Skin of body (tissue), 2 donors: ENCODE measurements around the gene REPS1. TPM values are rescaled to one million over a fixed set of nuclear protein-coding genes. Genes with fewer than 3 reads are reported as not detected.
"Not testable (repeated sequence)": the region's sequence is repeated elsewhere in the genome, so short reads cannot be mapped to it uniquely, and the experiment has no call there.

ENCODE experiments used
- DNase-seq: peaks from one replicate; lab custom pipeline; 2025; lab: John Stamatoyannopoulos, UW
- total RNA-seq: library from RNA; depleted of rRNA; stranded (reverse); fragments of >200 nt; gene quantifications from one replicate; pipeline ENCODE4 v1.2.3, GENCODE V29; 2014

REPS1 gene
- total RNA-seq, 1 donor from 2014 or later: 66.1 TPM

GRCh38 chr6:138971601-138972000, 16.5 kb downstream of the REPS1 start:
- no peak for DNase-seq

DNA sequence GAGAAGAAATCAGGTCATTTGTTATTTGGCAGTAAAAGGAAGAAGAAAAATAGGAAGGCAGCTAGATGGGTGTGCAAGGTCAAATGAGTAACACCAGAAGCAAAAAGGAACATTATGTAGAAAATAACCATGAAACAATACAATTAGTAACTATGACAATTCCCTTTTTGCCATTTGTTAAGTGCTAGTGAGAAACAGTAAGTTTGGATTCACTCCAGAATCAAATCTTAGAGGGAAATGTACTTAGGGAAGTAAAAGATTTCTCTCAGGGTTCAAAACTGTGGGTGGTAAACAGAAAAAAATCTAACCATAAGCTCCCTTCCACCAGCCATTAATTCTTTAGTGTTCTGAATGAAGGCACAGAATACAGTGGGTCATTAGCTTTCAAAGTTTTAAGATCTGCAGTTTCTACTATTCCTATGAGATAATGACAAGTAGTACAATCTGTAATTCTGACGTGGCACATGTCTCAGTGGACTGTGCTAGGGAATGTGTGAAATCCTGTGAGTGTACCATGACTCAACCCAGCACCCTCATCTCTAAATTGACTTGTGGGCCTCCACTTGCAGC, 17.1 kb downstream of the REPS1 start:
- DNase-seq: no peak

GRCh38 chr6:138970159-138970558, 17.9 kb downstream of the REPS1 start:
- no peak for DNase-seq

DNA sequence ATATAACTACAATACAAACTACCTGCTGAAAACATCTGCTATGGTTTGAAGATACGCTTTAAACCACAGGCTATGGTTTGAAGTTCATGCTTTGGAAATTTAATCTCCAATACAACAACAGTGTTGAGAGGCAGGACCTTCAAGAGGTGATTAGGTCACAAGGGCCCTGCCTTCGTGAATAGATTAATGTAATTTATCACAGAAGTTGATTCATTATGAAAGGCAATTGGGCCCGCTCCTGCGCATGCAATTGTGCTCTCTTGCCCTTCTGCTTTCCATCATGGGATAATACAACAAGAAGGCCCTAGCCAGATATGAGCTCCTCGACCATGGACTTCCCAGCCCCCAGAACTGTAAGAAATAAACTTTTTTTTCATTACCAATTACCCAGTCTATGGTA, 21.2 kb downstream of the REPS1 start:
- DNase-seq: no peak

DNA sequence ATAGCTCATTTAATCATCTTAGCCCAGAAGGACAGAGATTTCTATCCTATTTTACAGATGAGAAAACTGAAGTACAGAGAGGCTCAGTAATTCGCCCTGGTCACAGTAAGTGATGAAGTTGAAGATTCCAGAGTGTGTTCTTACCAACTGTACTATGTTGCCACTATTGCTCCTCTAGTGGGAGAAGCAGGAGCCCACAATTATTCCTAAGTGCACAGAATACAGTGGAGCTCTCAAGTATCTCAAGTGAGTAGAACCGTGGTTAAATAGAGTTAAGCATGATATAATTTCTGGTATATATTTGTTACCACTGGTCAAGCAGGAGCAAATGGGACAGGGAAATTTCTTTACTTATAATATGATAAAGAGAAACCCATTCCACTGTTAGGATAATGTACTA, 22.1 kb downstream of the REPS1 start:
- no peak for DNase-seq

DNA sequence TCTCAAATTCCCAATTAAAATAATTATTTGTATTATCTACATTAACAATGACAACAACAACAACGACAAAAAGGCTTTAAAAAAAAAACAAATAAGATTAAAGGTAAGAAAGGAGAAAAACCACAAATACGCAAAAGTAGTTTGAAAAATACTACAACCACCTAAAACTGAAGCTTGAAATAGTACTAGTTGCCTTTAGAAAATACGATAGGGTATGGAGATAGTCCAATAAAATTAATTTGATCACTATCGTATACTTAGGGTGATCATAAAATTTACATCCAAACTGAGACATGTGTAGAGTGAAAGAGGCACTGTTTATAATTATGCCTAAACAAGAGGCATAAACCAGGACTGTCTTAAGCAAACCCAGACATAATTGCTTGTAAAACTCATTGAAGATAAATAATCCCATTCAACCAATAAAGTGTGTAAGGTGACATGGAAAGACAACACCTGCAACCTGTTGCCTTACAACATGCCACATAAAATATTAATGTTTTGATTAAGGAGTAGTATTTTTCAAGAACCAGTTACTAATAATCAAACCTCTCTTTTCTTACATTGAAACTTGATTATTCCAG, 22.7 kb downstream of the REPS1 start:
- no peak for DNase-seq

DNA sequence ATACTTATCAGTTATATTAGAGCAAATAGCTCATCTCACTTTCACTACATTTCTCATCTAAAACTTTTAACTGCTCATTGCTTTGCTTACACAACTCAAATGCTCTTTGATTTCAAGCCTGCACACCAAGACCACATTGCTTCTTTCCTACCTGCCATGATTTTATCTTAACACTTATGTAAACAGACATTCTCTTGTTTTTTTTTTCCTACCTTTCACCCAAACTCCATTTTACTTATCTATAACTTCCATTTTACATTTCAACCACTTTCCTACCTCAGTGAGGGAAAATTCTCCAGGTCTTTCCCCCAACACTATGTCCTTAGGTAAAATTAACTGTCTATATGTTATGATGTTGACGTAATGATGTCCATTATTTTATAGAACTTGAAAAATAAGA, 24.0 kb downstream of the REPS1 start:
- DNase-seq: no peak

DNA sequence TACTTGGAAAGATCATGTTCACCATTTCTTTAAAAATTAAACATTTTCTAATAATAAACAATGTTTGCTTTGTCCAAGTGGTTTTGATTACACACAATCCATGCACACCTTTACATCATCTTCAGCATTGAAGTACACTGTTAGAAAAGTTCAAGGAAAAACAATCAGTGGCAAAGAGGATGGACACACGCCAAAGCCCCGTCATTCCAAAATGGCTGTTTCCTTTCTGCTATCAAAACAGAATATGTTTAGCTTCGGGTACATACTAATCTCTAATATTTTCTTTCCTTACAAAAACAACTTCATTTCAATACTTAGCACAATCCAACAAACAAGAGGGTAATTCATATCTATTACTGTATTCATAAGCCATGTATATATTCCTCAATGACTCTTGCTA, 24.5 kb downstream of the REPS1 start:
- no peak for DNase-seq

DNA sequence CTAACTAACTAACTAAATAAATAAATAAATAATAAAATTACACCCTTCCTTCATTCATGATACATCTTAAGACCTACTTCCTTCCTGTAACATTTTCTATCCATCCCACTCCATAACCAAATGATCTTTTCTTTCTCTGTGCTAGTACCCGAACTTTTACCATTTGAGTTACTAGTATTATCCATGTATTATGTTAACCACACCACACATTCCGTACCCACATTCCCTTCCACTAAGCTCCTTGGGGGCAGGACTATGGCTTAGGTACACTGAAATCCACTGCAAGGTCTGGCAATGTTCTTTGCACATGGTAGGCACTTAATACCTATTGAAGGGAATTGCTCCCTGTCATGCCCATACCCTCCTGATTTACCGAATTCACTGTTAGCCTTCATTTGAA, 24.9 kb downstream of the REPS1 start:
- no peak for DNase-seq

DNA sequence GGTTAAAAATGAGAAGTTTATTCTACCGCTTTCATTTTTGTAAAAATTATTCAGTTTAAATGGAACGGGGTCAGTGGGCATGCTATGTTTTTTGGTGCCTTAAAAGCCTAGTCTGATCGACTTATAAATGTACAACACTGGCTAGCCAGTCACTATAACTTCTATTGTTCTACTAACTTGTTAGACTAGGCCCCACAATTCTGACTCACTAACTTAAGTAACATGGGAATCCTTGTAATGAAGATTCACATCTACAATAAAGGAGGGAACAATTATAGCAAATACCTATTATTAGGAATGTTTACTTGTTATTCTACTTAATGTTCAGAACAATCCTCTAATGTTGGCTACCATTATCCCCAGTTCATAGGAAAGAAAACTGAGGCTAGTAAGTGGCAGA, 28.5 kb downstream of the REPS1 start:
- DNase-seq: no peak

DNA sequence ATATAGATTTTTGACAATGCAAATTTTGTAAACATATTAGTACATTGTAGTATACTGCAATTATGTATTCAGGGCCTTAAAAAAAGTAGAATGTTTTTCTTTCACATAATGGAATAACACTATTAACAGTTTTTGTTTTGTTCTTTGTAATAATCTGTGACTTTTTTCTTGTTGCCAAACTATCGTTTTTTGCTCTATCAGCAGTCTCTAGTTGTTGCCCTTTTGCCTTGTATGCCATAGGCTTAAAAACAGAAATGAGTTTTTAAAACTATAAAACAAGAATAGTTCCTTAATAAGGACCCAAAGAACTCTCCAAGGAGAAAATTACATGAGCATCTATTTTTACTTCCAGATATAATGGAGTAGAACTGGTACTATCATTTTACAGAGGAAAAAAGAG, 29.5 kb downstream of the REPS1 start:
- no peak for DNase-seq

DNA sequence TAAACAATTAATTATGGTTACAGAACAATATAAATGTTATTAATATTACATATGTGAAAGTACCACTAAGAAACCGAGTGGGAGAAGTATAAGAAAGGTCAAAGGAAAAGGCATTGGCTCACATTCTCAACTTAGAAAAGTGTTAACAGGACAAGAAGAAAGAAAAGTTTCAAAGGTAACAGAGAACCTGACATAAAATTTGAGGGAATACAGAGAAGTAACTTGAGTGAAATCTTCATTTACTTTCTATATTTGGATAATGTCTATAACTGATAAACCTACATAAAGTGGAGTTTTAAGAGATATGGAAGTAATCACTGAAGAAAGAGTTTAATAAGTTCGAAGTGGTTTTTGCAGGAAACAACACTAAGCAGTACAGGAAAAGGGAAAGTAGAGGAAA, 30.1 kb downstream of the REPS1 start:
- no peak for DNase-seq

GRCh38 chr6:138957484-138957883, 30.6 kb downstream of the REPS1 start:
- peak; percentile 63 for DNase-seq

GRCh38 chr6:138956244-138956924, 31.7 kb downstream of the REPS1 start:
- no peak for DNase-seq

GRCh38 chr6:138955262-138955661, 32.8 kb downstream of the REPS1 start:
- no peak for DNase-seq

DNA sequence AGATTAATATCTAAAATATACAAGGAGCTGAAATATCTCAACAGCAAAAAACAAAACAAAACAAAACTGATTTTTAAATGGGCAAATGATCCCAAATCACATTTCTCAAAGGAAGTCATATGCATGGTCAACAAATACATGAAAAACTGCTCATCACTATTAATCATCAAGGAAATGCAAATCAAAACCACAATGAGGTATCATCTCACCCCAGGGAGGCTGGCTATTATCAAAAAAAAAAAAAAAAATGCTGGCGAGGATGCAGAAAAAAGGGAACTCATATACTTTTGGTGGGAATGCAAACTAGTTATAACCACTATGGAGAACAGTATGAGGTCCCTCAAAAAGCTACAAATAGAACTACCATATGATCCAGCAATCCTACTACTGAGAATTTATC, 34.6 kb downstream of the REPS1 start:
- DNase-seq: no peak

DNA sequence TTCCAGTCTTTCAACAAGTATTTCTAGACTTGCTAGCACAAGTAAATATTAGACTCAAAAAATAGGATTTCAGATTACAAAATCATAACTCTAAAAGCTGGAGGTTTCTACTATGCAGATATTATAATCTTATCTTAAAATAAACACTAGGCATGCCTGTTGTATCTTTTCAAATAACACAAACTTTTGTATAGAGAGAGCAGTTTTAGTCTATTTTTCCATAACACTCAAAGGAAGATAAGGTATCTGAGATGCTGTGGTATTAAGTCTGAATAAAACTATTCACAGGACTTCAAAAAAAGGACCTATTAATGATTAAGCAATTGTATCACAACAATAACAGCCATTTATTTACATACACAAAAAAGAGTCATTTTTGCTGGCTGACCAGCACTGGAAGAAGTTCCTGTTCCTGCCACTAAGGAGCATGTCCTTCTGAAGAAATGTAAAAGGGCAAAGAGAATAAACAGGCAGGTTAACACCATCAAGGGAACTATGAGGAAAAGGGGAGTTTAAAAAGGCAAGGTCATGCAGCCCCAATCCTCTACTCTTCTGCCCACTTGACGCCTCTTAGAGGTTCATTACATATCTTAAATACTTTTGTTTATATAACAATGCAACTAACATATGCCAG, 39.4 kb downstream of the REPS1 start:
- no peak for DNase-seq

DNA sequence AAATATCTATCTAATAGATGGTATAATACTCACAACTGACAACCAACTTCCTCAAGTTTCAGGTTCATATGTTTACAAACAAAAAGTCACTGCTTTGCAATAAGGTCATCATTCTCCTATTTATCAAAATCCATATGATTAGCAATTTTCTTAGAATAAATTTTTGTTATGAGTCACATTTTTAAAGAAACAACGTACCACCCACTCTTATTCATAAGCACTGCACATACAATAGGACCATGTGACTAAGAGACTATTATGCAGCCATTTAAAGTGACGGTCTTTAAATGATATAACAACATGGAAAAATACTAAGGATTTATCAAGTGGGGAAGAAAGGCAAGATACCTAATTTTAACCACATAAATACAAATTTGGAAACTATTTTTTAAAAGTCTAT, 40.0 kb downstream of the REPS1 start:
- no peak for DNase-seq

GRCh38 chr6:138945354-138945753, 42.7 kb downstream of the REPS1 start:
- DNase-seq: no peak

DNA sequence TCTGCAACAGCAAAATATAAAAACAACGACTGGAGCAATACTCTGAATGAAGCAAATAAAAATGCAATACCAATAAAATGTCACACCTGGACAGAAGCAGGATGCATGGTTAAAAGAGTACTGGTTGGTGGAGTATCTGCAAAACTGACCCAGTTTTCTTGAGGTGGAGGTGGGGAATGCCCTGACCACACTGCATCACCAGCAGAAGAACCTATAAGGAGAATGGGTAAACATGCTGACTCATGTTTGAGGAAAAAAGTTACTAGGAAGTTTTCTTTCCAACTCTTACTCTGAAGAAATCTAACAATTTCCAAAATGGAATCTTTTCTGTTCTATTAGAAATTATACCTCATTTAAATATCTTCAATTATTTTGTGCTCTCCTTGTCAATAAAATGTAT, 43.6 kb downstream of the REPS1 start:
- no peak for DNase-seq

DNA sequence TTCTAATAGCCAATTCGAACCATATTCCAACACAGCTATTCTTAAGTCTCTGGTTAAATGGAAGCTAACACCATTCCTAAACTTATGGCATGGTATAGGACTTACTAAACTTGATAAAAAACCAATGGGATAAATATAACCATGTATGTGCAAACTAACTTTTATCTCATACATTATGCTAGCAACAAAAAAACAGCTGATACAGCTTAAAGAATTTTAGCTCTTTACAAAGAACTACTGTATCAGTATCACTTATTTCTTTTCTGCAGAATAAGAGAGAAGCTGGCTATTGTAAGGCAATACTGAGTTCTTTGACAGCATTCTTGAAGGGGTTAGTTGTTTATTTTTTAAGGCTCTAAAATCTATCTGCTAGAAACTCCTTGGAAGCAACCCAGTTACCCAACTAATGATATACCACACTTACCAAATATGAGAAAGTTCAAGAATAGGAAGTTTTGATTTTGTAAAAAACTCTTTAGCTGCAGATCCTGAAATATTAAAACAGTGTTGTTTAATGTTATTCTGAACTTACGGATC, 44.9 kb downstream of the REPS1 start:
- DNase-seq: no peak

GRCh38 chr6:138936873-138937272, 51.2 kb downstream of the REPS1 start:
- DNase-seq: not testable (repeated sequence)

GRCh38 chr6:138931660-138932059, 56.4 kb downstream of the REPS1 start:
- DNase-seq: no peak
